SK-N-SH (cell line): Measurements from ENCODE around the gene AP3S2. TPM values are rescaled to one million over a fixed set of nuclear protein-coding genes. Genes with fewer than 3 reads are reported as not detected.

Source experiments
- CTCF ChIA-PET: fragments of 300-600, 350-600 bp; formaldehyde crosslinking; extraction: SDS; loops from one replicate; lab custom pipeline; 2021; lab: Yijun Ruan, JAX
- POLR2A ChIA-PET: fragments of 350-600 bp; sonication (Branson Sonifier 250); formaldehyde crosslinking; extraction: SDS; loops from one replicate; lab custom pipeline; 2020; ENCODE audit warnings: antibody characterized with exemption, inconsistent platforms; lab: Yijun Ruan, JAX
- DNase-seq: peaks from one replicate; pipeline ENCODE4 v3.0.0; 2012
- H2AFZ ChIP-seq: fragments of 200-600 bp; sonication (generic); 2 replicates; pipeline ENCODE4 v1.8.1; 2016; ENCODE audit warnings: antibody characterized with exemption, mild to moderate bottlenecking, low read depth
- H3F3A ChIP-seq: fragments of 200-600 bp; sonication (generic); replicated peaks from 2 replicates; pipeline ENCODE3; 2016; ENCODE audit warnings: antibody characterized with exemption, mild to moderate bottlenecking; ENCODE audit not compliant: insufficient read depth
- H3K27ac ChIP-seq, 2 experiments: fragments of 200-500 bp in 1 of 2; fragments of 200-600 bp in 1 of 2; sonication (Bioruptor generic) in 1 of 2; sonication (generic), shearing (Covaris generic) in 1 of 2; 2 replicates each; pipeline versions ENCODE4 v1.5.1 to v1.6.1; 2014 to 2016; ENCODE audit warnings: low read depth in 2 of 2, inconsistent platforms in 1 of 2, low read length in 1 of 2, mild to moderate bottlenecking in 1 of 2, mixed read lengths in 1 of 2
- H3K27me3 ChIP-seq: fragments of 200-600 bp; sonication (generic), shearing (Covaris generic); 2 replicates; pipeline ENCODE4 v1.6.1; 2016; ENCODE audit warnings: mixed run types; ENCODE audit not compliant: insufficient read depth
- H3K36me3 ChIP-seq, 2 experiments: fragments of 200-500 bp in 1 of 2; fragments of 200-600 bp in 1 of 2; sonication (Bioruptor generic) in 1 of 2; sonication (generic) in 1 of 2; replicated peaks in 1 of 2; 2 replicates each; pipeline versions ENCODE3 to v1.5.1; 2014 to 2016; ENCODE audit warnings: low read length in 1 of 2, mild to moderate bottlenecking in 1 of 2; ENCODE audit not compliant: insufficient read depth in 2 of 2, control insufficient read depth in 1 of 2
- H3K4me1 ChIP-seq, 2 experiments: fragments of 200-500 bp in 1 of 2; fragments of 200-600 bp in 1 of 2; sonication (Bioruptor generic) in 1 of 2; sonication (generic), shearing (Covaris generic) in 1 of 2; 2 replicates each; pipeline versions ENCODE4 v1.5.1 to v1.6.1; 2014 to 2016; ENCODE audit warnings: low read depth in 1 of 2, low read length in 1 of 2, mixed run types in 1 of 2; ENCODE audit not compliant: insufficient read depth in 2 of 2, control insufficient read depth in 1 of 2
- H3K4me2 ChIP-seq: fragments of 200-600 bp; sonication (generic), shearing (Covaris generic); 2 replicates; pipeline ENCODE4 v1.6.1; 2017; ENCODE audit warnings: mixed run types
- H3K4me3 ChIP-seq, 2 experiments: fragments of 200-500 bp in 1 of 2; fragments of 200-600 bp in 1 of 2; sonication (Bioruptor generic) in 1 of 2; sonication (generic), shearing (Covaris generic) in 1 of 2; 2 replicates each; pipeline versions ENCODE4 v1.5.1 to v1.8.1; 2014 to 2016; ENCODE audit warnings: low read depth in 2 of 2, inconsistent platforms in 1 of 2, low read length in 1 of 2, mild to moderate bottlenecking in 1 of 2, mixed read lengths in 1 of 2, moderate library complexity in 1 of 2
- H3K79me2 ChIP-seq: fragments of 200-600 bp; sonication (generic); 2 replicates; pipeline ENCODE4 v1.8.1; 2017; ENCODE audit warnings: mild to moderate bottlenecking; ENCODE audit not compliant: insufficient read depth
- H3K9ac ChIP-seq: fragments of 200-600 bp; sonication (generic); 2 replicates; pipeline ENCODE4 v1.6.1; 2017; ENCODE audit warnings: mixed run types
- H3K9me2 ChIP-seq: fragments of 200-600 bp; sonication (generic); 2 replicates; pipeline ENCODE4 v1.6.1; 2017; ENCODE audit warnings: mixed run types
- H3K9me3 ChIP-seq: fragments of 200-600 bp; sonication (generic); 2 replicates; pipeline ENCODE4 v1.6.1; 2017; ENCODE audit warnings: mixed run types, mild to moderate bottlenecking, moderate library complexity
- H4K20me1 ChIP-seq: fragments of 200-600 bp; sonication (generic); 2 replicates; pipeline ENCODE4 v1.6.1; 2017; ENCODE audit warnings: mild to moderate bottlenecking, mixed run types; ENCODE audit not compliant: insufficient read depth
- CHD2 ChIP-seq: fragments of 150-350 bp; IDR thresholded peaks from 2 replicates; pipeline ENCODE4 v1.6.1; 2018; ENCODE audit warnings: low read length; ENCODE audit not compliant: partially characterized antibody
- CTCF ChIP-seq: fragments of 200-600 bp; sonication (generic); IDR thresholded peaks from 2 replicates; pipeline ENCODE4 v1.6.1; 2017; ENCODE audit warnings: antibody characterized with exemption, mild to moderate bottlenecking, moderate library complexity
- EP300 ChIP-seq, 2 experiments: IDR thresholded peaks; 2 replicates each; pipeline versions ENCODE4 v1.4.0 to v1.6.1; 2012; ENCODE audit warnings: borderline replicate concordance in 1 of 2, low read depth in 1 of 2, low read length in 1 of 2
- EZH2phosphoT487 ChIP-seq: fragments of 200-600 bp; sonication (generic); IDR thresholded peaks from 2 replicates; pipeline ENCODE4 v1.6.1; 2017; ENCODE audit warnings: low read depth, mixed run types, mild to moderate bottlenecking, antibody characterized with exemption, moderate library complexity, borderline replicate concordance
- FOXM1 ChIP-seq: IDR thresholded peaks from 2 replicates; pipeline ENCODE4 v1.4.0; 2012; ENCODE audit warnings: low read depth, mild to moderate bottlenecking
- GABPA ChIP-seq: IDR thresholded peaks from 2 replicates; pipeline ENCODE4 v1.4.0; 2012; ENCODE audit warnings: low read depth, mild to moderate bottlenecking
- GATA2 ChIP-seq: sonication (generic); formaldehyde crosslinking; IDR thresholded peaks from 2 replicates; pipeline ENCODE4 v1.5.0; 2020; ENCODE audit warnings: mild to moderate bottlenecking, missing genetic modification reagents
- IRF3 ChIP-seq: fragments of 150-350 bp; IDR thresholded peaks from 2 replicates; pipeline ENCODE4 v1.6.1; 2016; ENCODE audit warnings: mild to moderate bottlenecking, low read depth, low read length
- MAX ChIP-seq: IDR thresholded peaks from 2 replicates; pipeline ENCODE4 v1.4.0; 2012; ENCODE audit warnings: low read depth
- MXI1 ChIP-seq: IDR thresholded peaks from 2 replicates; pipeline ENCODE4 v1.6.1; 2012; ENCODE audit warnings: mild to moderate bottlenecking, low read depth, low read length, improper control_type of control experiment
- NRF1 ChIP-seq: IDR thresholded peaks from 2 replicates; pipeline ENCODE4 v1.6.1; 2012; ENCODE audit warnings: low read depth, mild to moderate bottlenecking, low read length
- POLR2AphosphoS5 ChIP-seq: IDR thresholded peaks from 2 replicates; pipeline ENCODE4 v1.6.1; 2012; ENCODE audit warnings: low read depth, low read length
- SMC3 ChIP-seq: IDR thresholded peaks from 2 replicates; pipeline ENCODE4 v1.6.1; 2012; ENCODE audit warnings: low read depth, low read length, improper control_type of control experiment
- YY1 ChIP-seq: IDR thresholded peaks from 2 replicates; pipeline ENCODE4 v1.4.0; 2012; ENCODE audit warnings: low read depth, mild to moderate bottlenecking
- WGBS: methylation state at CpG from one replicate; pipeline ENCODE4 v1.1.6; 2017; ENCODE audit warnings: low lambda C conversion rate; 5-methylcytosine and 5-hydroxymethylcytosine counted together
- polyA plus RNA-seq, 3 experiments: library from polyadenylated mRNA; depleted of rRNA; stranded (reverse); fragments of >200 nt; gene quantifications; 2 replicates each; pipeline ENCODE4 v1.2.3, GENCODE V29; 2012

Gene AP3S2
- polyA plus RNA-seq, 1 of the 3 experiments (the other 2 are of a cell fraction) = 11.9 TPM

- no peak for TF ChIP-seq GABPA
- no peak for TF ChIP-seq POLR2AphosphoS5
- no peak for TF ChIP-seq IRF3
- no peak for TF ChIP-seq CTCF
Measured at GRCh38 chr15:89820666-89821611, 72.9 kb downstream of the AP3S2 start (continued).

- POLR2A ChIA-PET = no interaction called here
- CTCF ChIA-PET = interaction anchor here (0.9 kb wide), 1 partner anchor 56 kb away, joined by 3 read pairs; no protein-coding TSS in a partner anchor
Measured at GRCh38 chr15:89818287-89818686, 75.5 kb downstream of the AP3S2 start.

More at GRCh38 chr15:89818287-89818686, 75.5 kb downstream of the AP3S2 start:
- no peak overlapping the region for H3K4me3 ChIP-seq
- peaks cover 3 to 8% of the 10 kb centered on the region in 2 experiments; a peak in 3 of 4 replicates for H3K4me1 ChIP-seq
- no peaks in the 10 kb centered on the region for H3K27me3 ChIP-seq
- no peaks in the 10 kb centered on the region for H3K36me3 ChIP-seq
- peaks cover 11% of the 10 kb centered on the region for H3F3A ChIP-seq
- WGBS = 79% methylated on average over 10 of the region's 10 CpGs
- H2AFZ ChIP-seq = no peak overlapping the region
- no peak for TF ChIP-seq SMC3
- no peak for TF ChIP-seq EZH2phosphoT487
- no peak for TF ChIP-seq MXI1
- TF ChIP-seq FOXM1 = no peak
- no peak for TF ChIP-seq GATA2 (CRISPR knock-in tag)
- no peak for TF ChIP-seq MAX
- TF ChIP-seq NRF1 = no peak
- TF ChIP-seq EP300 (IDR thresholded peaks at IDR 0.05; ENCODE audit: borderline replicate concordance in 1 of 2, low read depth in 1 of 2, low read length in 1 of 2) = no peak
- TF ChIP-seq YY1 = no peak
- TF ChIP-seq CHD2 = no peak
- TF ChIP-seq, all 33 proteins: peak for 0
- Histone ChIP-seq H3K9ac (no peak overlapping the region), H3K79me2 (no peaks in the 10 kb centered on the region), H3K27ac (no peak overlapping the region), H4K20me1 (no peaks in the 10 kb centered on the region), H3K9me3 (no peaks in the 10 kb centered on the region), H3K9me2 (no peaks in the 10 kb centered on the region), H3K4me2 (no peak overlapping the region)
- no peak for DNase-seq
